Right hindlimb (tissue), 1 donor: ENCODE data around the gene MOB3A.

Experiments used
- DNase-seq: peaks from one replicate; pipeline ENCODE4 v3.0.0-alpha.2; 2018

MOB3A gene

GRCh38 chr19:2021453-2022140, 74.5 kb downstream of the MOB3A start:
- no peak for DNase-seq
